Activated CD4-positive, CD25-positive, alpha-beta regulatory T cell treated with anti-CD3 and anti-CD28 coated beads, Interleukin-2, amount 50 U/mL, for 16 hours (primary cell): ENCODE measurements around the gene THAP8.

Source experiments
- DNase-seq: peaks from one replicate; pipeline ENCODE4 v3.0.0-alpha.2; 2020; ENCODE audit warnings: low read depth, low spot score

The THAP8 gene

GRCh38 chr19:35995048-35995993, 58.8 kb downstream of the THAP8 start, which contains the start of gene SDHAF1:
Gene SDHAF1 (plus strand): TSS chr19:35995188. CDS start chr19:35995275, 87 bp downstream.
- DNase-seq: peak; percentile 87

GRCh38 chr19:35993923-35994598, 60.0 kb downstream of the THAP8 start:
- DNase-seq: no peak

GRCh38 chr19:35992907-35993765, 60.9 kb downstream of the THAP8 start:
- no peak for DNase-seq

GRCh38 chr19:35991731-35992450, 62.2 kb downstream of the THAP8 start:
- no peak for DNase-seq

DNA sequence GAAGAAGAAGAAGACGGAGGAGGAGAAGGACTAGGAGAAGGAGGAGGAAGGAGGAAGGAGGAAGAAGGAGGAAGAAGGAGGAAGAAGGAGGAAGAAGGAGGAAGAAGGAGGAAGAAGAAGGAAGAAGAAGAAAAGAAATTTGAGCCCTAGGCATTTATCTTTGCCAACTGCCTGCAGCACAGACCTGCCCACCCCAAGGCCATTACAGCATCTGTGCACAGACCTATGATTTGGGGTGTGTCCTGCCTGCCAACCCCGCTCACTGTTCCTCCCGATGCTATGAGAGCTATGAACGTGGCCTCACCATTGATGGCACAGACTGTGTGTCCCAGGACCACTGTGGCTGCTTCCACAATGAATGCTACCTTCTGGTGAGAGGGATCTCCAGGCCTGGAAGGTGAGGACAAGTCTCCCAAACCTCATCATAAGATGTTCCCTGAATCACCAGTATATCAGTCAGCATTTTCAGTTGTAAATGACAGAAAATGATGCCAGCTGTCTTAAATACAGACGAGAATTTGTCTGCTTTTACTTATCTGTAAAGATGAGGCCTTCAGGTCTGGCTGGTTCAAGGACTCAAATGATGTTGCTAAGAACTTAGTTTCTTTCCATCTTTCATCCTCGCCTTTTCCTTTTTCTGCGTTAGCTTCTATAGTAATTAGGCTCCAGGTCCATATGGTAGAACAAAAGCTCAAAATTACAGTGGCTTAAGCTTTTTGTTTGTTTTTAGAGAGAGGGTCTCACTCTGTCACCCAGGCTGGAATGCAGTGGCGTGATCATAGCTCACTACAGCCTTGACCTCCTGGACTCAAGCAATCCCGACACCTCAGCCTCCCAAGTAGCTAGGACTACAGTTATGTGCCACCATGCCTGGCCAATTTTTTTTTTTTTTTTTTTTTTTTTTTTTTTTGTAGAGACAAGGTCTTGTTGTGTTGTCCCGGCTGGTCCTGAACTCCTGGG, 63.0 kb downstream of the THAP8 start:
- no peak for DNase-seq

DNA sequence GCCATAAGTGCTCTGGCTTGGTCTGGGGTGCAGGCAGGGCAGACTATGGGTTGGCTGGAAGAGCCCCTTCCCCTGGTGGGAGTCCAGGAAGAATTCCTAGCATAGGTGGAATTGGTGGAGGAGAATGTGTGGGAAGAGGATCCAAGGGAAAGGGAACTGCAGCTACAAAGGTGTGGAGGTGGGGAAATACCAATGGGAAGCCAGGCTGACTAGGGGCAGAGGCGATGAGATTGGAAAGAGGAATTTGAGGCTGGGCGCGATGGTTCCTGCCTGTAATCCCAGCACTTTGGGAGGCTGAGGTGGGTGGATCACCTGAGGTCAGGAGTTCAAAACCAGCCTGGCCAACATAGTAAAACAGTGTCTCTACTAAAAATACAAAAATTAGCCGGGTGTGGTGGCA, 63.9 kb downstream of the THAP8 start:
- DNase-seq: no peak

- no peak for DNase-seq
Measured at GRCh38 chr19:35988824-35989223, 65.3 kb downstream of the THAP8 start.

DNA sequence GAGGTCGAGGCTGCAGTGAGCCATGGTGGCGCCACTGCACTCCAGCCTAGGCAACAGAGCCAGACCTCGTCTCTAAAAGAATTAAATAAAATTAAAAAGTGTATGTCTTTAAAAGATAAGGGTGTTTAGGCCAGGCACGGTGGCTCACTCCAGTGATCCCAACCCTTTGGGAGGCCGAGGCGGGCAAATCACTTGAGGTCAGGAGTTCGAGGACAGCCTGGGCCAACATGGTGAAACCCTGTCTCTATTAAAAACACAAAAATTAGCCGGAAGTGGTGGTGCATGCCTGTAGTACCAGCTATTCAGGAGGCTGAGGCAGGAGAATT, 66.6 kb downstream of the THAP8 start:
- no peak for DNase-seq

DNA sequence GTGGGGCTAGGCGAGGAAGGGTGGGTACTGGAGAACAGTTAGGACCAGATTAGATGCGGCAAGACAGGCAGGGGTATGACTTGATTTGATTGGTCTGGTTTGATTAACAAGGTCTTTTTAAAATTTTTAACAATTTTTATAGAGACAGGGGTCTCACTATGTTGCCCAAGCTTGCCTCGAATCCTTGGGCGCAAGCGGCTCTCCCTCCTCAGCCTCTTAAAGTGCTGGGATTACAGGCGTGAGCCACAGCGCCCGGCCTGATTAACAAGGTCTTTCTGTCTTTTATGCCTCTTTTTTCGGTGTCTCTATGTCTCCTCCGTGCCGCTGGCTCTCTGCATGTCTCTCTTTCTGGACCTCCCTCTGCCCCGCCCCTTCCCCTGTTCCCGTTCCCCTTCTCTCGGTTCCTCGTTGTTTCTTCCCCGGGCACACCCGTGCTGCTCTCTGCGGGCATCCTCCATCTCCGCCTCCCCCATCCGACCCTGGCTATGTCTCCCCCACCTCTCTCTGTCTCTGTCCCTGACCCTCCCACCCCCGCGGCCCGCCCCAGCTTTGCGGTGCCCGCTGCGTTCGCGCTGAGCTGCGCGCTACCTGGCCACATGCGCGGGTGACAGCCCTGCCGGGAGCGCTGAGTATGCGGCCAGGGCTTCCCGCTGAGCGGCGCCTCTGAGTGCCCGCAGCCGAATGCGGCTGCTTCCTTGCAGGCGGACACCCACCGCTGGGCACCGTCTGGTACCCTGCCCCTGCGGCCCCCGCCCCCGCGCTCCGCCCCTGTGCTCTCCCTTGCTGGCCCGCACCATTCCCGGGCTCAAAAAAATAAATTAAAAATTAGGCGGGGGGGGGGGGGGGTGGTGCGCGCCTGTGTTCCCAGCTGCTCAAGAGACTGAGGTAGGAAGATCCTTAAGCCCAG, 67.2 kb downstream of the THAP8 start:
- no peak for DNase-seq

GRCh38 chr19:35986111-35986510, 68.0 kb downstream of the THAP8 start:
- no peak for DNase-seq
